IPS-11a (cell line): ENCODE results near the gene PLEKHM3.

Experiments
- H3K4me3 ChIP-seq: one replicate; pipeline ENCODE4 v1.5.1; 2013; ENCODE audit warnings: low read depth, low read length, control low read depth

Gene PLEKHM3

GRCh38 chr2:207868855-207869596 is 156.3 kb downstream of the PLEKHM3 start:
- H3K4me3 ChIP-seq, result no peak overlapping the region

GRCh38 chr2:207867905-207868304 is 157.4 kb downstream of the PLEKHM3 start:
- no peak overlapping the region for H3K4me3 ChIP-seq

- H3K4me3 ChIP-seq, result no peak overlapping the region
These were observed 158.3 kb downstream of the PLEKHM3 start for GRCh38 chr2:207867056-207867455.

- H3K4me3 ChIP-seq, result no peak overlapping the region
These were observed 160.1 kb downstream of the PLEKHM3 start for GRCh38 chr2:207865210-207865609.

GRCh38 chr2:207863345-207863744 is 162.0 kb downstream of the PLEKHM3 start:
- no peak overlapping the region for H3K4me3 ChIP-seq

- no peak overlapping the region for H3K4me3 ChIP-seq
These were observed 163.5 kb downstream of the PLEKHM3 start for GRCh38 chr2:207861789-207862188.

GRCh38 chr2:207860685-207861084 is 164.6 kb downstream of the PLEKHM3 start:
- H3K4me3 ChIP-seq, result no peak overlapping the region

GRCh38 chr2:207855591-207855990 is 169.7 kb downstream of the PLEKHM3 start:
- H3K4me3 ChIP-seq, result no peak overlapping the region

- no peak overlapping the region for H3K4me3 ChIP-seq
These were observed 170.6 kb downstream of the PLEKHM3 start for GRCh38 chr2:207854484-207855440.

GRCh38 chr2:207852791-207853190 is 172.5 kb downstream of the PLEKHM3 start:
- H3K4me3 ChIP-seq, result no peak overlapping the region

- H3K4me3 ChIP-seq, result no peak overlapping the region
These were observed 175.9 kb downstream of the PLEKHM3 start for GRCh38 chr2:207849443-207849842.

- H3K4me3 ChIP-seq, result no peak overlapping the region
These were observed 176.8 kb downstream of the PLEKHM3 start for GRCh38 chr2:207848545-207848928.

GRCh38 chr2:207847807-207848544 is 177.4 kb downstream of the PLEKHM3 start:
- no peak overlapping the region for H3K4me3 ChIP-seq

- no peak overlapping the region for H3K4me3 ChIP-seq
These were observed 178.1 kb downstream of the PLEKHM3 start for GRCh38 chr2:207847098-207847806.

GRCh38 chr2:207845202-207845864 is 180.0 kb downstream of the PLEKHM3 start:
- no peak overlapping the region for H3K4me3 ChIP-seq

GRCh38 chr2:207844648-207845047 is 180.7 kb downstream of the PLEKHM3 start:
- H3K4me3 ChIP-seq, result no peak overlapping the region

- no peak overlapping the region for H3K4me3 ChIP-seq
These were observed 185.2 kb downstream of the PLEKHM3 start for GRCh38 chr2:207840101-207840500.

- no peak overlapping the region for H3K4me3 ChIP-seq
These were observed 185.8 kb downstream of the PLEKHM3 start for GRCh38 chr2:207839575-207839974.

GRCh38 chr2:207839028-207839427 is 186.3 kb downstream of the PLEKHM3 start:
- no peak overlapping the region for H3K4me3 ChIP-seq

GRCh38 chr2:207836521-207837133 is 188.7 kb downstream of the PLEKHM3 start:
- no peak overlapping the region for H3K4me3 ChIP-seq
